ENCODE data around the gene TNS3. TPM values are rescaled to one million over a fixed set of nuclear protein-coding genes. Genes with fewer than 3 reads are reported as not detected.

Gene TNS3
- total RNA-seq, 1 donor from 2014 or later, result 30.3 TPM

DNA sequence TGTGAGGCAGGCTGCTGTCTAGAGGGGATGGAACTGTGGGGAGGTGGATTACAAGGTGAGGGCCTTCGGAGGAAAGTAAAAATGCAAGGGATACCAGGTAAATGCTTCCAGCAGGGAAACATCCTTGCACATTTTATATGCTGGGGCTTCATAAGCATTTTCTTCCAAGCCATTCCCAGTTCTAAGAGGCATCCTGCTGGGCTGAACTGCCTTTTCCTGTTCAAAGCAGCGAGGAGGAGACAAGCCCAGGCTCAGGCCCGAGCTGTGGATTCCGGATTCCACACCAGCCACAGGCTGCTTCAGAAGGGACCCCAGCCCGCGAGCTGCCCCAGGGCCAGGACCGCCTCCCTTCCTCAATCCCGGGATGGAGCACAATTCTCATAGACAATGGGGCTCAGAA lies 249.7 kb downstream of the TNS3 start:
- DNase-seq (no peak), ATAC-seq (ENCODE audit: low read depth) (no peak)
- peaks cover 67% of the 10 kb centered on the region for H3K36me3 Mint-ChIP-seq (ENCODE audit: low read depth)
- no peak overlapping the region for H3K27ac Mint-ChIP-seq
- TF ChIP-seq, protein P1, sequence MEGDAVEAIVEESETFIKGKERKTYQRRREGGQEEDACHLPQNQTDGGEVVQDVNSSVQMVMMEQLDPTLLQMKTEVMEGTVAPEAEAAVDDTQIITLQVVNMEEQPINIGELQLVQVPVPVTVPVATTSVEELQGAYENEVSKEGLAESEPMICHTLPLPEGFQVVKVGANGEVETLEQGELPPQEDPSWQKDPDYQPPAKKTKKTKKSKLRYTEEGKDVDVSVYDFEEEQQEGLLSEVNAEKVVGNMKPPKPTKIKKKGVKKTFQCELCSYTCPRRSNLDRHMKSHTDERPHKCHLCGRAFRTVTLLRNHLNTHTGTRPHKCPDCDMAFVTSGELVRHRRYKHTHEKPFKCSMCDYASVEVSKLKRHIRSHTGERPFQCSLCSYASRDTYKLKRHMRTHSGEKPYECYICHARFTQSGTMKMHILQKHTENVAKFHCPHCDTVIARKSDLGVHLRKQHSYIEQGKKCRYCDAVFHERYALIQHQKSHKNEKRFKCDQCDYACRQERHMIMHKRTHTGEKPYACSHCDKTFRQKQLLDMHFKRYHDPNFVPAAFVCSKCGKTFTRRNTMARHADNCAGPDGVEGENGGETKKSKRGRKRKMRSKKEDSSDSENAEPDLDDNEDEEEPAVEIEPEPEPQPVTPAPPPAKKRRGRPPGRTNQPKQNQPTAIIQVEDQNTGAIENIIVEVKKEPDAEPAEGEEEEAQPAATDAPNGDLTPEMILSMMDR (IDR thresholded peaks at IDR 0.05), result no peak
- intact Hi-C loops (cut with micrococcal nuclease), result no loop called here
- CTCF ChIA-PET, result no interaction called here
- no peaks in the 10 kb centered on the region for H3K9me3 Mint-ChIP-seq
- H3K4me1 Mint-ChIP-seq, result peaks cover 7% of the 10 kb centered on the region
- H3K4me3 Mint-ChIP-seq, result no peak overlapping the region
- no peaks in the 10 kb centered on the region for H3K27me3 Mint-ChIP-seq
- POLR2A ChIA-PET, result no interaction called here

DNA sequence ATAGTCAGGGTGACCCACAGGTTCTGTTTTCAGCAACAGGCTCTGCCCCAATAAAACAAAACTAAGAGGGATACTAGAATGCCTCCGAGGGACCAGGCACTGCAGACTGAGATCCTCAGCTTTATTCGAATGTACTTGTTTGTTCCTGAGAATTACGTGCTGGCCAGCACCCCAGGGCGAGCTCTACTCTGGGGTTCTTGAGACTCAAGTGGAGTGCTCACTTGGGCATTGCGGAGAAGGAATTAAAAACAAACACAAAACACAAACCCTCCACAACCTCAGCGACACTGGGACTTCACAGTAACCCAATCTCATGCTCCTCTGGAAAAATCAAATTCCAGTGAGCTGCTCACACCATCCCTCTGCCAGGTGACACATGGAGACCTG lies 250.7 kb downstream of the TNS3 start:
- Mint-ChIP-seq H3K4me1 (peaks cover 7% of the 10 kb centered on the region), H3K4me3 (no peak overlapping the region), H3K36me3 (ENCODE audit: low read depth) (peaks cover 59% of the 10 kb centered on the region), H3K27ac (no peak overlapping the region), H3K9me3 (no peaks in the 10 kb centered on the region), H3K27me3 (no peaks in the 10 kb centered on the region)
- CTCF ChIA-PET, result no interaction called here
- intact Hi-C loops (cut with micrococcal nuclease), result no loop called here
- TF ChIP-seq, protein P1 (IDR thresholded peaks at IDR 0.05), result no peak
- POLR2A ChIA-PET, result no interaction called here
- ATAC-seq (ENCODE audit: low read depth) (no peak), DNase-seq (no peak)

DNA sequence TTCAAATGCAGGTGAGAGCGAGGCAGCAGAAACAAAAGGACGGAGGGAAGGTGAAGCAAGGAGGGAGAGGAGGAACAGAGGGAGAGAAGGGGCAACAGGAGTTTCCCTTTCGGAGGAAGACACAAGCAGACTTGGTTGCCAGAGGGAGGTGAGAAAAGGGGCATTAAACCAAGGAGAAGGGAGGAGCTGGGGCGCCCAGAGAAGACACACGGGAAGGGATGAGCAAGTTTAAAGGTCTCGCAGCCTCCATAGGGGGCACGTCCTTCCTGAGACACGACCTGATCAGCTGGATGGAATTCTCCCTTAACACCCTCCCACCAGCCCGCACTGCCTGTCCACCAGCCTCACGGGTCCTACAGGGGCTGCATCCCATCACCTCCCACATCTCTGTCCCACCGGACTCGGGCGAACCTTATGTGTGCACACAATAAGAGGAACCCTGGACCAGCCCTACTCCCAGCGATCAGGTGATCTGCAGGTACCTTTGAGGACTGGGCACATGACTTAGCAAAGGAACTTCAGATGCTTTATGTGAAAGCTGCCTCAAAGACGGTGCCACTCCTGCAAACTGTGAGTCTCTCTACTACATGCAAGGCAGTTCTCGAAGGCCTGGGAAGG lies 251.2 kb downstream of the TNS3 start:
- Mint-ChIP-seq H3K9me3 (no peaks in the 10 kb centered on the region), H3K27me3 (no peaks in the 10 kb centered on the region), H3K4me3 (no peak overlapping the region), H3K36me3 (ENCODE audit: low read depth) (peaks cover 54% of the 10 kb centered on the region), H3K4me1 (peaks cover 7% of the 10 kb centered on the region), H3K27ac (no peak overlapping the region)
- ATAC-seq (ENCODE audit: low read depth) (no peak), DNase-seq (no peak)
- intact Hi-C loops (cut with micrococcal nuclease), result no loop called here
- ChIA-PET POLR2A (no interaction called here), CTCF (no interaction called here)
- TF ChIP-seq, protein P1 (IDR thresholded peaks at IDR 0.05), result no peak

DNA sequence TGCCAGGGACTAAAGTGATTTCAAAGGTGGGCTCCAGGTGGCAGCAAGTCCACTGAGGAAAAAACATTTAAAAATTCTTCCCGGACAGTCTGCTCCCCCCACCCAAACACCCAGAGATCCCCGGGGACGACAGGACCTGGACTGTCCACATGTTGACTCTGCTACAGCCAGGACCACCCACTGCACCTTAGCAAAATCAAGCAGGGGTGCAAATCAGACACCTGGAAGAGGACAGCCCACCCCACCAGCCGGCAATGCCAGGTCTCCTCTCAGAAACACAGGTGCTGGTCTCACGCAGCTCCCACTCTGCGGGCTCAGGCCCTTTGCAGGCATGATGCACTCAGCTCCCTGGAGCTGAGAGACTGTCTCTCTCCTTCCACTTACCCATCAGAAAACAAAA lies 251.9 kb downstream of the TNS3 start:
- Mint-ChIP-seq H3K27me3 (no peaks in the 10 kb centered on the region), H3K36me3 (ENCODE audit: low read depth) (peaks cover 53% of the 10 kb centered on the region), H3K9me3 (no peaks in the 10 kb centered on the region), H3K27ac (no peak overlapping the region), H3K4me1 (peaks cover 7% of the 10 kb centered on the region), H3K4me3 (no peak overlapping the region)
- TF ChIP-seq, protein P1 (IDR thresholded peaks at IDR 0.05), result no peak
- ChIA-PET CTCF (no interaction called here), POLR2A (no interaction called here)
- intact Hi-C loops (cut with micrococcal nuclease), result no loop called here
- DNase-seq (no peak), ATAC-seq (ENCODE audit: low read depth) (no peak)

DNA sequence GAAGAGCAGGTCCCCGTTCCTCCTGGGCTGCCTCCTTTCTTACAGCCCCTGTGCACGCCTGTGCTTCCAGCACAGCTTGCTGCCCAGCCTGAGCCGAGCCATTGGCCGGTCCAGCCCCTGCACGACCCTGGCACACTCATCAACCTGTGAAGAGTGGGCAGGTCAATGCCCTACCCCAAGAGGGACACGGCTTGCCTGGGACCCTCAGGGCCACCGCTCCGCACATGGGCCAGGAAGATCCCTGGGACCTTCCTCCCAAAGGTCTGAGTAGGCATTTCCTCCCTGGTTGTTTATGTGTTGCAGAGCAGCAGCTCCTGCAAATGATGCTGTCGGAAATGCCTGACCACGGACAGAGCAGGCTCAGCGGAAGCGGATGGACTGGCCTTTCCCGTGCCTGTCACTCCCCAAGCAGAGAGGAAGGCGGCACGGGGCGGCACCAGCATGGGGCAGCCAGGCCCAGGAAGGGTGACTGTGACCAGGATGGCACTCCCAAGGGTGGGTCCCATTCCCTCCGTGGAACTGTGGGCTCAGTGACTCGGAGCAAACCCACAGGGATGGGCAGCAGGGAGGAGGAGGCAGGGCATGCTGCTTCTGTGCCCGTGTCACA lies 252.5 kb downstream of the TNS3 start:
- Mint-ChIP-seq H3K4me3 (no peak overlapping the region), H3K36me3 (ENCODE audit: low read depth) (peaks cover 51% of the 10 kb centered on the region), H3K4me1 (peaks cover 7% of the 10 kb centered on the region), H3K9me3 (no peaks in the 10 kb centered on the region), H3K27me3 (no peaks in the 10 kb centered on the region), H3K27ac (no peak overlapping the region)
- no peak for DNase-seq
- no peak for ATAC-seq (ENCODE audit: low read depth)
- ChIA-PET CTCF (no interaction called here), POLR2A (no interaction called here)
- TF ChIP-seq, protein P1 (IDR thresholded peaks at IDR 0.05), result no peak
- intact Hi-C loops (cut with micrococcal nuclease), result no loop called here

All from activated B cell treated with CpG ODN at 0.5 μM for 24 hours (primary cell).